8988T (cell line): ENCODE data around the gene HYKK.
"Not testable (repeated sequence)": the region's sequence is repeated elsewhere in the genome, so short reads cannot be mapped to it uniquely, and the experiment has no call there.

ENCODE experiments used
- DNase-seq: peaks from one replicate; pipeline ENCODE4 v3.0.0; 2011

HYKK gene

GRCh38 chr15:78540141-78540870 is 32.9 kb downstream of the HYKK start, which contains the start of gene PSMA4:
Gene PSMA4 (plus strand): TSS chr15:78540444. CDS start chr15:78541928, 1,484 bp downstream.
- DNase-seq = peak; percentile 58

GRCh38 chr15:78540871-78541743 is 33.7 kb downstream of the HYKK start:
- no peak for DNase-seq

GRCh38 chr15:78541744-78542034 is 34.3 kb downstream of the HYKK start:
- no peak for DNase-seq

GRCh38 chr15:78542647-78543046 is 35.3 kb downstream of the HYKK start:
- DNase-seq = no peak

GRCh38 chr15:78550194-78550593 is 42.8 kb downstream of the HYKK start:
- no peak for DNase-seq

GRCh38 chr15:78550815-78551214 is 43.4 kb downstream of the HYKK start:
- no peak for DNase-seq

- no peak for DNase-seq
Measured at GRCh38 chr15:78551902-78552301, 44.5 kb downstream of the HYKK start.

GRCh38 chr15:78552597-78552996 is 45.2 kb downstream of the HYKK start:
- no peak for DNase-seq

- DNase-seq = not testable (repeated sequence)
Measured at GRCh38 chr15:78560201-78560600, 52.8 kb downstream of the HYKK start.

GRCh38 chr15:78561490-78561889 is 54.1 kb downstream of the HYKK start:
- DNase-seq = no peak

- no peak for DNase-seq
Measured at GRCh38 chr15:78563092-78563491, 55.7 kb downstream of the HYKK start.

- no peak for DNase-seq
Measured at GRCh38 chr15:78564743-78565096, 57.3 kb downstream of the HYKK start.

GRCh38 chr15:78565097-78565950 is 57.9 kb downstream of the HYKK start, which contains the start of gene CHRNA5:
Gene CHRNA5 (plus strand): TSS chr15:78565520. CDS start chr15:78565720, 200 bp downstream.
- DNase-seq = peak; percentile 52

- peak; percentile 20 for DNase-seq
Measured at GRCh38 chr15:78565951-78566774, 58.8 kb downstream of the HYKK start.

GRCh38 chr15:78567531-78567930 is 60.2 kb downstream of the HYKK start:
- no peak for DNase-seq

- no peak for DNase-seq
Measured at GRCh38 chr15:78570710-78571109, 63.3 kb downstream of the HYKK start.

GRCh38 chr15:78571382-78571781 is 64.0 kb downstream of the HYKK start:
- DNase-seq = no peak

- DNase-seq = no peak
Measured at GRCh38 chr15:78573416-78573815, 66.0 kb downstream of the HYKK start.

GRCh38 chr15:78574944-78575343 is 67.6 kb downstream of the HYKK start:
- no peak for DNase-seq
